ENCODE results near the gene MCC. TPM values are rescaled to one million over a fixed set of nuclear protein-coding genes. Genes with fewer than 3 reads are reported as not detected.

Gene MCC
- total RNA-seq, 1 experiment from 2014 or later, result 23.5 TPM

DNA sequence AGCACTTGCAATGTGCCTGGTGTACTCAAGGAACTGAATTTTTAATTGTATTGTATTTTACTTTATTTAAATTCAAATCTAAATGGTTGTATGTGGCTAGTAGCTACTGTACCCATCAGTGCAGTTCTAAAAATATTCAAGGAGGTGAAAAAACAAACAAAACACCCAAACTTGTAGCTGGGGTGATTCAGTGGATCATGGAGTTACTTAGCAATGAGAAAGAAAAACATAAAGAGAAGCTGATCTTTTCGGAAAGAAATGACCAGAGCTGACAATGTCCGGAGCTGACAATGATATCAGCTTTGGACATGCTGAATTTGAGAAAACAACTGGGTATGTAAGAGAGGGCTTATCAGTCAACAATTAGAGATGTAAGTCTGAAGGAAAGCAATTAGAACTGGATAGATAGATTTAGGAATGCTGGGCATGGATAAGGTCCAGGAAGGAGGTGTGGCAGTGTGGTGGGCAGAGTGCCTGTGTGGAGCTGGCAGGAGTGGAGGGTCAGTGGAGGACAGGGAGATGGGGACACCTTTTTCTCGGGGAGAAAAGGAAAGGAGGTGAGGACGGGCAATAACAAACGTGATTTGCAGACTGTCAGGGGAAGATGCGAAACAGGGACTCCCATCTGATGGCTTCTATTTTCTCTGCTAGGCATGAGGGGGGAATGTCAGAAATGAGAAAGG is 398.5 kb downstream of the MCC start:
- ATAC-seq (no peak), DNase-seq (ENCODE audit: low spot score) (no peak)
- Mint-ChIP-seq H3K4me3 (no peak overlapping the region), H3K9me3 (no peaks in the 10 kb centered on the region), H3K27ac (no peak overlapping the region), H3K36me3 (no peaks in the 10 kb centered on the region), H3K27me3 (ENCODE audit: low read depth) (no peaks in the 10 kb centered on the region), H3K4me1 (peaks cover 7% of the 10 kb centered on the region; the same call in 1 of the 2 replicates)
- TF ChIP-seq, protein P1, sequence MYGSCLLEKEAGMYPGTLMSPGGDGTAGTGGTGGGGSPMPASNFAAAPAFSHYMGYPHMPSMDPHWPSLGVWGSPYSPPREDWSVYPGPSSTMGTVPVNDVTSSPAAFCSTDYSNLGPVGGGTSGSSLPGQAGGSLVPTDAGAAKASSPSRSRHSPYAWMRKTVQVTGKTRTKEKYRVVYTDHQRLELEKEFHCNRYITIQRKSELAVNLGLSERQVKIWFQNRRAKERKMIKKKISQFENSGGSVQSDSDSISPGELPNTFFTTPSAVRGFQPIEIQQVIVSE (CRISPR knock-in tag; IDR thresholded peaks at IDR 0.05; ENCODE audit: borderline replicate concordance), result no peak
- TF ChIP-seq, protein P2, sequence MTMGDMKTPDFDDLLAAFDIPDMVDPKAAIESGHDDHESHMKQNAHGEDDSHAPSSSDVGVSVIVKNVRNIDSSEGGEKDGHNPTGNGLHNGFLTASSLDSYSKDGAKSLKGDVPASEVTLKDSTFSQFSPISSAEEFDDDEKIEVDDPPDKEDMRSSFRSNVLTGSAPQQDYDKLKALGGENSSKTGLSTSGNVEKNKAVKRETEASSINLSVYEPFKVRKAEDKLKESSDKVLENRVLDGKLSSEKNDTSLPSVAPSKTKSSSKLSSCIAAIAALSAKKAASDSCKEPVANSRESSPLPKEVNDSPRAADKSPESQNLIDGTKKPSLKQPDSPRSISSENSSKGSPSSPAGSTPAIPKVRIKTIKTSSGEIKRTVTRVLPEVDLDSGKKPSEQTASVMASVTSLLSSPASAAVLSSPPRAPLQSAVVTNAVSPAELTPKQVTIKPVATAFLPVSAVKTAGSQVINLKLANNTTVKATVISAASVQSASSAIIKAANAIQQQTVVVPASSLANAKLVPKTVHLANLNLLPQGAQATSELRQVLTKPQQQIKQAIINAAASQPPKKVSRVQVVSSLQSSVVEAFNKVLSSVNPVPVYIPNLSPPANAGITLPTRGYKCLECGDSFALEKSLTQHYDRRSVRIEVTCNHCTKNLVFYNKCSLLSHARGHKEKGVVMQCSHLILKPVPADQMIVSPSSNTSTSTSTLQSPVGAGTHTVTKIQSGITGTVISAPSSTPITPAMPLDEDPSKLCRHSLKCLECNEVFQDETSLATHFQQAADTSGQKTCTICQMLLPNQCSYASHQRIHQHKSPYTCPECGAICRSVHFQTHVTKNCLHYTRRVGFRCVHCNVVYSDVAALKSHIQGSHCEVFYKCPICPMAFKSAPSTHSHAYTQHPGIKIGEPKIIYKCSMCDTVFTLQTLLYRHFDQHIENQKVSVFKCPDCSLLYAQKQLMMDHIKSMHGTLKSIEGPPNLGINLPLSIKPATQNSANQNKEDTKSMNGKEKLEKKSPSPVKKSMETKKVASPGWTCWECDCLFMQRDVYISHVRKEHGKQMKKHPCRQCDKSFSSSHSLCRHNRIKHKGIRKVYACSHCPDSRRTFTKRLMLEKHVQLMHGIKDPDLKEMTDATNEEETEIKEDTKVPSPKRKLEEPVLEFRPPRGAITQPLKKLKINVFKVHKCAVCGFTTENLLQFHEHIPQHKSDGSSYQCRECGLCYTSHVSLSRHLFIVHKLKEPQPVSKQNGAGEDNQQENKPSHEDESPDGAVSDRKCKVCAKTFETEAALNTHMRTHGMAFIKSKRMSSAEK (CRISPR knock-in tag; IDR thresholded peaks at IDR 0.05; ENCODE audit: borderline replicate concordance), result no peak
- TF ChIP-seq, protein P3, sequence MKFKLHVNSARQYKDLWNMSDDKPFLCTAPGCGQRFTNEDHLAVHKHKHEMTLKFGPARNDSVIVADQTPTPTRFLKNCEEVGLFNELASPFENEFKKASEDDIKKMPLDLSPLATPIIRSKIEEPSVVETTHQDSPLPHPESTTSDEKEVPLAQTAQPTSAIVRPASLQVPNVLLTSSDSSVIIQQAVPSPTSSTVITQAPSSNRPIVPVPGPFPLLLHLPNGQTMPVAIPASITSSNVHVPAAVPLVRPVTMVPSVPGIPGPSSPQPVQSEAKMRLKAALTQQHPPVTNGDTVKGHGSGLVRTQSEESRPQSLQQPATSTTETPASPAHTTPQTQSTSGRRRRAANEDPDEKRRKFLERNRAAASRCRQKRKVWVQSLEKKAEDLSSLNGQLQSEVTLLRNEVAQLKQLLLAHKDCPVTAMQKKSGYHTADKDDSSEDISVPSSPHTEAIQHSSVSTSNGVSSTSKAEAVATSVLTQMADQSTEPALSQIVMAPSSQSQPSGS (CRISPR knock-in tag; IDR thresholded peaks at IDR 0.05; ENCODE audit: borderline replicate concordance, low read depth), result no peak
- TF ChIP-seq, protein P4, sequence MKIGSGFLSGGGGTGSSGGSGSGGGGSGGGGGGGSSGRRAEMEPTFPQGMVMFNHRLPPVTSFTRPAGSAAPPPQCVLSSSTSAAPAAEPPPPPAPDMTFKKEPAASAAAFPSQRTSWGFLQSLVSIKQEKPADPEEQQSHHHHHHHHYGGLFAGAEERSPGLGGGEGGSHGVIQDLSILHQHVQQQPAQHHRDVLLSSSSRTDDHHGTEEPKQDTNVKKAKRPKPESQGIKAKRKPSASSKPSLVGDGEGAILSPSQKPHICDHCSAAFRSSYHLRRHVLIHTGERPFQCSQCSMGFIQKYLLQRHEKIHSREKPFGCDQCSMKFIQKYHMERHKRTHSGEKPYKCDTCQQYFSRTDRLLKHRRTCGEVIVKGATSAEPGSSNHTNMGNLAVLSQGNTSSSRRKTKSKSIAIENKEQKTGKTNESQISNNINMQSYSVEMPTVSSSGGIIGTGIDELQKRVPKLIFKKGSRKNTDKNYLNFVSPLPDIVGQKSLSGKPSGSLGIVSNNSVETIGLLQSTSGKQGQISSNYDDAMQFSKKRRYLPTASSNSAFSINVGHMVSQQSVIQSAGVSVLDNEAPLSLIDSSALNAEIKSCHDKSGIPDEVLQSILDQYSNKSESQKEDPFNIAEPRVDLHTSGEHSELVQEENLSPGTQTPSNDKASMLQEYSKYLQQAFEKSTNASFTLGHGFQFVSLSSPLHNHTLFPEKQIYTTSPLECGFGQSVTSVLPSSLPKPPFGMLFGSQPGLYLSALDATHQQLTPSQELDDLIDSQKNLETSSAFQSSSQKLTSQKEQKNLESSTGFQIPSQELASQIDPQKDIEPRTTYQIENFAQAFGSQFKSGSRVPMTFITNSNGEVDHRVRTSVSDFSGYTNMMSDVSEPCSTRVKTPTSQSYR (CRISPR knock-in tag; IDR thresholded peaks at IDR 0.05), result no peak
- TF ChIP-seq TEAD1 (CRISPR knock-in tag; IDR thresholded peaks at IDR 0.05), result no peak
- TF ChIP-seq, protein P5, sequence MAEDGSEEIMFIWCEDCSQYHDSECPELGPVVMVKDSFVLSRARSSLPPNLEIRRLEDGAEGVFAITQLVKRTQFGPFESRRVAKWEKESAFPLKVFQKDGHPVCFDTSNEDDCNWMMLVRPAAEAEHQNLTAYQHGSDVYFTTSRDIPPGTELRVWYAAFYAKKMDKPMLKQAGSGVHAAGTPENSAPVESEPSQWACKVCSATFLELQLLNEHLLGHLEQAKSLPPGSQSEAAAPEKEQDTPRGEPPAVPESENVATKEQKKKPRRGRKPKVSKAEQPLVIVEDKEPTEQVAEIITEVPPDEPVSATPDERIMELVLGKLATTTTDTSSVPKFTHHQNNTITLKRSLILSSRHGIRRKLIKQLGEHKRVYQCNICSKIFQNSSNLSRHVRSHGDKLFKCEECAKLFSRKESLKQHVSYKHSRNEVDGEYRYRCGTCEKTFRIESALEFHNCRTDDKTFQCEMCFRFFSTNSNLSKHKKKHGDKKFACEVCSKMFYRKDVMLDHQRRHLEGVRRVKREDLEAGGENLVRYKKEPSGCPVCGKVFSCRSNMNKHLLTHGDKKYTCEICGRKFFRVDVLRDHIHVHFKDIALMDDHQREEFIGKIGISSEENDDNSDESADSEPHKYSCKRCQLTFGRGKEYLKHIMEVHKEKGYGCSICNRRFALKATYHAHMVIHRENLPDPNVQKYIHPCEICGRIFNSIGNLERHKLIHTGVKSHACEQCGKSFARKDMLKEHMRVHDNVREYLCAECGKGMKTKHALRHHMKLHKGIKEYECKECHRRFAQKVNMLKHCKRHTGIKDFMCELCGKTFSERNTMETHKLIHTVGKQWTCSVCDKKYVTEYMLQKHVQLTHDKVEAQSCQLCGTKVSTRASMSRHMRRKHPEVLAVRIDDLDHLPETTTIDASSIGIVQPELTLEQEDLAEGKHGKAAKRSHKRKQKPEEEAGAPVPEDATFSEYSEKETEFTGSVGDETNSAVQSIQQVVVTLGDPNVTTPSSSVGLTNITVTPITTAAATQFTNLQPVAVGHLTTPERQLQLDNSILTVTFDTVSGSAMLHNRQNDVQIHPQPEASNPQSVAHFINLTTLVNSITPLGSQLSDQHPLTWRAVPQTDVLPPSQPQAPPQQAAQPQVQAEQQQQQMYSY (CRISPR knock-in tag; IDR thresholded peaks at IDR 0.05), result no peak
- no peak for TF ChIP-seq JUN (CRISPR knock-in tag; IDR thresholded peaks at IDR 0.05)
- POLR2A ChIA-PET, result no interaction called here
- CTCF ChIA-PET, result interaction anchor here (1.0 to 1.3 kb wide), 2 partner anchors 25 to 251 kb away, joined by 3 read pairs; no protein-coding TSS in a partner anchor

DNA sequence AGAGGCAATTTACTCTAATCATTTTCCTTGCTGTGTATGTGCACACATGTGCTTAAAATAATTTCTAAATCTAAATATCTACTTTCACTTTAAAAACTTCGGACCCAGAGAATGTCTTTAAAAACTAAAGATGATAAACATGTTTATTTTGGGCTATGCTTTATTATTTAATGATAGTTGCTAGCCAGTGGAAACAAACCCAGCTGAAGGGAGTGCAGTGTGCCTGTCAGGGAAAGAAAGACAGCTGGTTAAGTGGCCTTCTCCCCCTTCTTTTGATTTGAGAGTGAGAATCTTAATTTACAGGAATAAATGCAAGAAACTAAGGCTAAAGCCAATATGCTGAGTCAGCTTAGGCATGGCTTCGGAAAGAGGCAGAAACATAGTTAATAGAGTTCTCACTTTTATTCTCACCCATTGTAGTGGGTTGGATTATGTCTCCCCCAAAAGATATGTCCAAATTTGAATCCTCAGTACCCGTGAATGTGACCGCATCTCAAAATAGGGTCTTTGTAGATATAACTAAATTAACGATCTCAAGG is 400.2 kb downstream of the MCC start:
- Mint-ChIP-seq H3K4me1 (peaks cover 7% of the 10 kb centered on the region; the same call in 1 of the 2 replicates), H3K27ac (no peak overlapping the region)
- CTCF ChIA-PET, result no interaction called here
- TF ChIP-seq, protein P5 (CRISPR knock-in tag; IDR thresholded peaks at IDR 0.05), result no peak
- no peak for TF ChIP-seq FOXK1 (CRISPR knock-in tag; IDR thresholded peaks at IDR 0.05)
- TF ChIP-seq, protein P4 (CRISPR knock-in tag; IDR thresholded peaks at IDR 0.05), result no peak
- TF ChIP-seq, protein P6, sequence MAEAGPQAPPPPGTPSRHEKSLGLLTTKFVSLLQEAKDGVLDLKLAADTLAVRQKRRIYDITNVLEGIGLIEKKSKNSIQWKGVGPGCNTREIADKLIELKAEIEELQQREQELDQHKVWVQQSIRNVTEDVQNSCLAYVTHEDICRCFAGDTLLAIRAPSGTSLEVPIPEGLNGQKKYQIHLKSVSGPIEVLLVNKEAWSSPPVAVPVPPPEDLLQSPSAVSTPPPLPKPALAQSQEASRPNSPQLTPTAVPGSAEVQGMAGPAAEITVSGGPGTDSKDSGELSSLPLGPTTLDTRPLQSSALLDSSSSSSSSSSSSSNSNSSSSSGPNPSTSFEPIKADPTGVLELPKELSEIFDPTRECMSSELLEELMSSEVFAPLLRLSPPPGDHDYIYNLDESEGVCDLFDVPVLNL (CRISPR knock-in tag; IDR thresholded peaks at IDR 0.05; ENCODE audit: borderline replicate concordance, low read depth), result no peak

More for the DNA sequence above, 400.2 kb downstream of the MCC start:
- Mint-ChIP-seq H3K36me3 (peaks cover 9% of the 10 kb centered on the region), H3K27me3 (ENCODE audit: low read depth) (no peaks in the 10 kb centered on the region), H3K4me3 (no peak overlapping the region), H3K9me3 (no peaks in the 10 kb centered on the region)
- DNase-seq (ENCODE audit: low spot score) (no peak), ATAC-seq (no peak)
- POLR2A ChIA-PET, result no interaction called here
